ENCODE results near the gene COL26A1.

DNA sequence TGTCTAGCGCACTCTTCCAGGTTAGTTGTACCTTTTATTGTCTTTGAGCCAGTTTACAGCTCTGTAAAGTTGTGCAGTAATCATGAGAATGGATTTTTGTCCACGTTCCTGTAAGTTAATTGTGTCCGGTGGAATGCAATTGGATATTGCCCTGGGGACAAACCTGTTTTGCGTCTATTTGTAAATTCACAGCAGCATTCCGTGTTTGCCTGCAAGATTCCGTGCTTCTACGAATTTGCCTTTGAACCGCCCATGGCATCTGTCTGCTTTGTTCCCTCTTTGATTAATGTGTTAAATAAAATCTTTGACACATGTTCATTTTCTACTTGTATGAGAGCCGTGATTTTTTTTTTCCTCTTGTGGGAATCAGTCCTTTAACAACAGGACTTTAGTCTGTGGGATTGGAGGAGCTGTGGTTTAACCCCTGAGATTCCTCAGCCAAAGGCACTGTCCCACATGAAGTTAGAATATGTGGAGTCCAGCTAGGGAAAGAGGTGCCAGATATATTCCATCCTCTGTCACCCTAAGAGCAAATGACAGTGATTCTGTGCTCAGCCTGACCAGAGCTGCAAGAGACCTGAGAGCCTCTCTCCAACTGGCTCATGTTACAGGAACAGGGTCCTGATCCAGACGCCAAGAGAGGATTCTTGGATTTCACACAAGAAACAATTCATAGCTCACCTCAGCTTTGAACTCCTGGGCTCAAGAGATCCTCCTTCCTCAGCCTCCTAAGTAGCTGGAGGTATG, 126.3 kb downstream of the COL26A1 start:
- TF ChIP-seq CTCF (IDR thresholded peaks at IDR 0.05; ENCODE audit: insufficient read depth, low read length), result no peak
- no peak for TF ChIP-seq POLR2AphosphoS5 (IDR thresholded peaks at IDR 0.05; ENCODE audit: low read depth)
- no peak for TF ChIP-seq GABPA (IDR thresholded peaks at IDR 0.05; ENCODE audit: low read depth)
- no peak for TF ChIP-seq REST (IDR thresholded peaks at IDR 0.05; ENCODE audit: insufficient replicate concordance, low read depth)
